Activated CD8-positive, alpha-beta memory T cell treated with anti-CD3 and anti-CD28 coated beads for 4 hours (primary cell): Measurements from ENCODE around the gene ZNF423.

Experiments used
- DNase-seq, 2 donors: peaks; one replicate each; pipeline ENCODE4 v3.0.0-alpha.2; 2020; ENCODE audit warnings: low read depth in 2 of 2

The ZNF423 gene

GRCh38 chr16:49492896-49493626 is 362.9 kb downstream of the ZNF423 start:
- no peak for DNase-seq

- no peak for DNase-seq
These were observed 363.8 kb downstream of the ZNF423 start for GRCh38 chr16:49491771-49492761.

- no peak for DNase-seq
These were observed 364.7 kb downstream of the ZNF423 start for GRCh38 chr16:49491106-49491670.

GRCh38 chr16:49490321-49490705 is 365.6 kb downstream of the ZNF423 start:
- DNase-seq, result no peak

- DNase-seq, result no peak
These were observed 366.1 kb downstream of the ZNF423 start for GRCh38 chr16:49489686-49490320.

GRCh38 chr16:49488740-49489525 is 367.0 kb downstream of the ZNF423 start:
- no peak for DNase-seq

GRCh38 chr16:49488336-49488735 is 367.6 kb downstream of the ZNF423 start:
- no peak for DNase-seq

GRCh38 chr16:49487746-49488145 is 368.2 kb downstream of the ZNF423 start:
- no peak for DNase-seq

- DNase-seq, result no peak
These were observed 369.5 kb downstream of the ZNF423 start for GRCh38 chr16:49486400-49486799.

GRCh38 chr16:49485663-49486062 is 370.2 kb downstream of the ZNF423 start:
- DNase-seq, result no peak

GRCh38 chr16:49484936-49485335 is 371.0 kb downstream of the ZNF423 start:
- DNase-seq, result no peak

GRCh38 chr16:49484451-49484849 is 371.5 kb downstream of the ZNF423 start:
- no peak for DNase-seq

- DNase-seq, result no peak
These were observed 372.1 kb downstream of the ZNF423 start for GRCh38 chr16:49483651-49484450.

GRCh38 chr16:49483251-49483650 is 372.7 kb downstream of the ZNF423 start:
- no peak for DNase-seq

- DNase-seq, result no peak
These were observed 373.2 kb downstream of the ZNF423 start for GRCh38 chr16:49482690-49483089.

GRCh38 chr16:49478616-49479015 is 377.3 kb downstream of the ZNF423 start:
- DNase-seq, result no peak

- no peak for DNase-seq
These were observed 377.8 kb downstream of the ZNF423 start for GRCh38 chr16:49478107-49478506.

GRCh38 chr16:49477250-49477895 is 378.5 kb downstream of the ZNF423 start:
- DNase-seq, result no peak

GRCh38 chr16:49474741-49475140 is 381.2 kb downstream of the ZNF423 start:
- no peak for DNase-seq

- DNase-seq, result no peak
These were observed 382.1 kb downstream of the ZNF423 start for GRCh38 chr16:49473773-49474172.
